ENCODE measurements around the gene PTPRG.

PTPRG gene

DNA sequence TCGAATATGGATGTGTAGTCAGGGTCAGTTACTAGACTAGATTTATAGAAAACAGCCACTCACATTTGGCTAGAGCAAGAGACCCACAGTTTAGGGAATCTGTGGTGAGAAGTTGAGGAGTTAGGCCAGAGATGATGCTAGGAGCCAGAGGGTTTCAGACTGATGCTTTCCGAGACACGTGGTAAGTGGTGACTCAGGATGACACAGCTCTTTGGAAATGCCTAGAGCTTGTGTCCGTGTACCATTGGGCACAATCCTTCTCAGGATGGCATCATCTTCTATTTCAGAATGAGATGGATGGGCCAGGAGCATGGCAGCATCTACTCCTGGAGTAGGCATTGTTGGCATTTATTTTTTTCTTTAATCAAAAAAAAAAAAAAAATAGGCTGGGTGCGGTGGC, 28.5 kb downstream of the PTPRG start:
- Histone ChIP-seq H3K27me3 (ENCODE audit: insufficient read depth, low read length) (no peaks in the 10 kb centered on the region), H4K8ac (ENCODE audit: low read depth, low read length) (no peak overlapping the region), H3K4me2 (ENCODE audit: low read length) (no peak overlapping the region), H2AFZ (ENCODE audit: insufficient read depth, low read length, poor library complexity) (no peak overlapping the region), H2BK5ac (ENCODE audit: low read depth, low read length, poor library complexity) (no peak overlapping the region), H3K23ac (ENCODE audit: low read length) (no peak overlapping the region), H2BK12ac (ENCODE audit: low read length) (no peak overlapping the region), H3K79me2 (ENCODE audit: control insufficient read depth, insufficient read depth, low read length, poor library complexity) (no peaks in the 10 kb centered on the region), H4K91ac (ENCODE audit: low read depth, low read length) (no peak overlapping the region), H3K4me1 (ENCODE audit: control insufficient read depth in 1 of 2, insufficient read depth in 2 of 2, low read length in 2 of 2) (no peaks in the 10 kb centered on the region), H3K79me1 (ENCODE audit: low read length) (no peaks in the 10 kb centered on the region), H3K14ac (ENCODE audit: low read length) (no peak overlapping the region), H3K9ac (ENCODE audit: low read length) (no peak overlapping the region), H3K4me3 (ENCODE audit: low read depth, low read length) (no peak overlapping the region), H2AK5ac (ENCODE audit: low read length) (no peak overlapping the region), H3K4ac (ENCODE audit: low read depth, low read length) (no peak overlapping the region), H3K27ac (ENCODE audit: low read depth, low read length) (no peak overlapping the region), H3K9me3 (ENCODE audit: insufficient read depth, low read depth, low read length) (no peaks in the 10 kb centered on the region), H3K18ac (ENCODE audit: low read length) (no peak overlapping the region), H3K36me3 (ENCODE audit: control insufficient read depth in 1 of 2, insufficient read depth in 2 of 2, low read length in 2 of 2) (no peaks in the 10 kb centered on the region), H2BK120ac (ENCODE audit: insufficient read depth, low read length, poor library complexity) (no peak overlapping the region), H4K12ac (ENCODE audit: low read depth, low read length) (no peak overlapping the region)
- DNase-seq = no peak
- no CpG with 5 or more reads among the region's 5 CpGs for WGBS (ENCODE audit: extremely low coverage, insufficient coverage, insufficient read length)

DNA sequence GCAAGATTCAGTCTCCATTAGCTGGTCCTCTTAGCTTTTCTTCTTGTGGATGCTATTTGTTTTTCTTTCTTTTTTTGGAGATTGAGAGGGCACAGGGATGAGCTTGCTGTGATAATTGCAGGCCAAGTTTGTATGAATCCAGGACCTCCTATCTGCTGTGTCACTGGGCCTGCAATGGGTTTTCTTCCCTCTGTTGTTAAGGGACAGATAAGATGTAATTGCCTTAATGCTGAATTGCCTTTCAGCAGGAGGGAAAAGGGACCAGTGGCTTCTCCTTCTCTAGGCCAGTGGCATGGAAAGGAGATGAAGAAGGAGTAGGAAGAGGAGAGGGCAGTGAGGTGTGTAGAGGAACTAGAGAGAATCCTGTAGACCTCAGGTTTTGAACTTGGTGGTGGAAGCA, 29.9 kb downstream of the PTPRG start:
- Histone ChIP-seq H2BK120ac (ENCODE audit: insufficient read depth, low read length, poor library complexity) (no peak overlapping the region), H3K79me1 (ENCODE audit: low read length) (no peaks in the 10 kb centered on the region), H3K36me3 (ENCODE audit: control insufficient read depth in 1 of 2, insufficient read depth in 2 of 2, low read length in 2 of 2) (no peaks in the 10 kb centered on the region), H3K4me3 (ENCODE audit: low read depth, low read length) (no peak overlapping the region), H3K23ac (ENCODE audit: low read length) (no peak overlapping the region), H3K79me2 (ENCODE audit: control insufficient read depth, insufficient read depth, low read length, poor library complexity) (no peaks in the 10 kb centered on the region), H2AFZ (ENCODE audit: insufficient read depth, low read length, poor library complexity) (no peak overlapping the region), H3K4ac (ENCODE audit: low read depth, low read length) (peak overlapping the region; percentile 14), H4K12ac (ENCODE audit: low read depth, low read length) (no peak overlapping the region), H3K9ac (ENCODE audit: low read length) (no peak overlapping the region), H3K4me2 (ENCODE audit: low read length) (no peak overlapping the region), H2BK5ac (ENCODE audit: low read depth, low read length, poor library complexity) (no peak overlapping the region), H2AK5ac (ENCODE audit: low read length) (no peak overlapping the region), H3K9me3 (ENCODE audit: insufficient read depth, low read depth, low read length) (no peaks in the 10 kb centered on the region), H3K27me3 (ENCODE audit: insufficient read depth, low read length) (no peaks in the 10 kb centered on the region), H3K4me1 (ENCODE audit: control insufficient read depth in 1 of 2, insufficient read depth in 2 of 2, low read length in 2 of 2) (no peaks in the 10 kb centered on the region), H4K91ac (ENCODE audit: low read depth, low read length) (no peak overlapping the region), H3K27ac (ENCODE audit: low read depth, low read length) (no peak overlapping the region), H2BK12ac (ENCODE audit: low read length) (no peak overlapping the region), H4K8ac (ENCODE audit: low read depth, low read length) (no peak overlapping the region), H3K14ac (ENCODE audit: low read length) (no peak overlapping the region), H3K18ac (ENCODE audit: low read length) (no peak overlapping the region)
- no peak for DNase-seq

DNA sequence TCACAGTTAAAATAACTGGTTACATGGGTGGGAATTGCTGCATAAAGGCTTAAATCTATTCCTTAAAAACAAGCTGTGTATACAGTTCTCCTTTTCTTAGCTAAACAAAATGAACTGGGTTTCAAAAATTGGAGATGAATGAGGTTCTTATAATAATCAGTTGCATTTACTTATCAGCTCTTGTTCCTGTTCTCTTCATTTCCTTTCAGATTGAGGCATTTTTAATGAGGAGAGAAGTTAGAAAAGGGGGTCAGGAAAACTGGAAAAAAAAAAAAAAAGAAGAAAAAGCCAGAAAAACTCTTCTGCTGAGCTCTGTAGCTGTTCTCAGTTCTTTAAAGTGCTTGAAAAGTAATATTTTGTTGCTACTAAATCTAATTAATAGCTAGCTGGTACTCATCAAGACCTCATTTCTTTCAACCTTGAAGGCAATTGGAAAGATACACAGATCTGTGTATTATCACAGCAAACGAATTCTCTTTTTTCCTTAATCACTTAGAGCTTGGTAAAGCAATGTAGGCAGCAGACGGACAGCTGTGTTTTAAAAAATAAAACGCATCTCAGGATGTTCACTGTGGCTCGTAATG, 32.2 kb downstream of the PTPRG start:
- DNase-seq = no peak
- H2AFZ ChIP-seq (ENCODE audit: insufficient read depth, low read length, poor library complexity) = no peak overlapping the region
- H4K8ac ChIP-seq (ENCODE audit: low read depth, low read length) = no peak overlapping the region
- H3K4ac ChIP-seq (ENCODE audit: low read depth, low read length) = no peak overlapping the region
- H4K91ac ChIP-seq (ENCODE audit: low read depth, low read length) = no peak overlapping the region
- no peak overlapping the region for H2BK120ac ChIP-seq (ENCODE audit: insufficient read depth, low read length, poor library complexity)
- H2BK12ac ChIP-seq (ENCODE audit: low read length) = no peak overlapping the region
- no peak overlapping the region for H3K4me2 ChIP-seq (ENCODE audit: low read length)
- H3K4me1 ChIP-seq (ENCODE audit: control insufficient read depth in 1 of 2, insufficient read depth in 2 of 2, low read length in 2 of 2) = no peaks in the 10 kb centered on the region
- WGBS (ENCODE audit: extremely low coverage, insufficient coverage, insufficient read length) = no CpG with 5 or more reads among the region's 4 CpGs
- no peaks in the 10 kb centered on the region for H3K9me3 ChIP-seq (ENCODE audit: insufficient read depth, low read depth, low read length)
- no peaks in the 10 kb centered on the region for H3K79me1 ChIP-seq (ENCODE audit: low read length)
- no peak overlapping the region for H2AK5ac ChIP-seq (ENCODE audit: low read length)
- no peak overlapping the region for H3K4me3 ChIP-seq (ENCODE audit: low read depth, low read length)
- no peaks in the 10 kb centered on the region for H3K79me2 ChIP-seq (ENCODE audit: control insufficient read depth, insufficient read depth, low read length, poor library complexity)
- H2BK5ac ChIP-seq (ENCODE audit: low read depth, low read length, poor library complexity) = no peak overlapping the region
- H3K14ac ChIP-seq (ENCODE audit: low read length) = no peak overlapping the region
- no peaks in the 10 kb centered on the region for H3K27me3 ChIP-seq (ENCODE audit: insufficient read depth, low read length)
- H3K18ac ChIP-seq (ENCODE audit: low read length) = no peak overlapping the region
- H3K27ac ChIP-seq (ENCODE audit: low read depth, low read length) = no peak overlapping the region
- H3K23ac ChIP-seq (ENCODE audit: low read length) = no peak overlapping the region
- H3K9ac ChIP-seq (ENCODE audit: low read length) = no peak overlapping the region
- H4K12ac ChIP-seq (ENCODE audit: low read depth, low read length) = no peak overlapping the region
- no peaks in the 10 kb centered on the region for H3K36me3 ChIP-seq (ENCODE audit: control insufficient read depth in 1 of 2, insufficient read depth in 2 of 2, low read length in 2 of 2)

GRCh38 chr3:61594144-61594963, 33.0 kb downstream of the PTPRG start:
- Histone ChIP-seq H3K14ac (ENCODE audit: low read length) (no peak overlapping the region), H3K23ac (ENCODE audit: low read length) (no peak overlapping the region), H4K12ac (ENCODE audit: low read depth, low read length) (no peak overlapping the region), H3K9ac (ENCODE audit: low read length) (no peak overlapping the region), H3K4ac (ENCODE audit: low read depth, low read length) (no peak overlapping the region), H2AK5ac (ENCODE audit: low read length) (no peak overlapping the region), H2BK5ac (ENCODE audit: low read depth, low read length, poor library complexity) (no peak overlapping the region), H3K79me2 (ENCODE audit: control insufficient read depth, insufficient read depth, low read length, poor library complexity) (no peaks in the 10 kb centered on the region), H3K36me3 (ENCODE audit: control insufficient read depth in 1 of 2, insufficient read depth in 2 of 2, low read length in 2 of 2) (no peaks in the 10 kb centered on the region), H3K4me2 (ENCODE audit: low read length) (no peak overlapping the region), H3K79me1 (ENCODE audit: low read length) (no peaks in the 10 kb centered on the region), H2BK120ac (ENCODE audit: insufficient read depth, low read length, poor library complexity) (no peak overlapping the region), H4K8ac (ENCODE audit: low read depth, low read length) (no peak overlapping the region), H2AFZ (ENCODE audit: insufficient read depth, low read length, poor library complexity) (no peak overlapping the region), H3K27ac (ENCODE audit: low read depth, low read length) (no peak overlapping the region), H3K9me3 (ENCODE audit: insufficient read depth, low read depth, low read length) (no peaks in the 10 kb centered on the region), H3K18ac (ENCODE audit: low read length) (no peak overlapping the region), H3K27me3 (ENCODE audit: insufficient read depth, low read length) (no peaks in the 10 kb centered on the region), H4K91ac (ENCODE audit: low read depth, low read length) (no peak overlapping the region), H3K4me1 (ENCODE audit: control insufficient read depth in 1 of 2, insufficient read depth in 2 of 2, low read length in 2 of 2) (no peaks in the 10 kb centered on the region), H3K4me3 (ENCODE audit: low read depth, low read length) (no peak overlapping the region), H2BK12ac (ENCODE audit: low read length) (no peak overlapping the region)
- no CpG with 5 or more reads among the region's 12 CpGs for WGBS (ENCODE audit: extremely low coverage, insufficient coverage, insufficient read length)
- no peak for DNase-seq
